AML-193 (cell line): ENCODE measurements around the gene EHD3.

ENCODE experiments used
- DNase-seq, 2 experiments: peaks; one replicate each; lab custom pipeline; 2025; lab: John Stamatoyannopoulos, UW

The EHD3 gene

DNA sequence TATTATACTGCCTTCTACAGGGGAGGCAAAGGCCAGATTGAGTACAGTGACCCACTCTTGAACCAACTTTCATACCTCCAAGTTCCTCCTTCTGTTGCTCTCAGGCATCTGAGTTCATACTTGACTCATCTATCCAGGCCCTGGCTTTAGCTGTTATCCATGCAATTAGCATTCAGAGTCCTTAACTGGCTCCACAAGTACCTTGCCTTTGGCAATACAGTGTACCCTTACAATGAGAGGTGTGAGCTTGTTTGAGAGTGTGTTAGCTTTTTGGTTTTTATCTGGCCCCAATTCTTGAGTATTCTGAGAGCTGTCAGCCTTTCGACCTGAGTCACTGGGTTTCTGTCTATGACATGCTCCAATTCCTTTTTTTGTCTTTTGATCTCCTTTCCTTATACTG lies 60.2 kb downstream of the EHD3 start:
- no peak for DNase-seq

DNA sequence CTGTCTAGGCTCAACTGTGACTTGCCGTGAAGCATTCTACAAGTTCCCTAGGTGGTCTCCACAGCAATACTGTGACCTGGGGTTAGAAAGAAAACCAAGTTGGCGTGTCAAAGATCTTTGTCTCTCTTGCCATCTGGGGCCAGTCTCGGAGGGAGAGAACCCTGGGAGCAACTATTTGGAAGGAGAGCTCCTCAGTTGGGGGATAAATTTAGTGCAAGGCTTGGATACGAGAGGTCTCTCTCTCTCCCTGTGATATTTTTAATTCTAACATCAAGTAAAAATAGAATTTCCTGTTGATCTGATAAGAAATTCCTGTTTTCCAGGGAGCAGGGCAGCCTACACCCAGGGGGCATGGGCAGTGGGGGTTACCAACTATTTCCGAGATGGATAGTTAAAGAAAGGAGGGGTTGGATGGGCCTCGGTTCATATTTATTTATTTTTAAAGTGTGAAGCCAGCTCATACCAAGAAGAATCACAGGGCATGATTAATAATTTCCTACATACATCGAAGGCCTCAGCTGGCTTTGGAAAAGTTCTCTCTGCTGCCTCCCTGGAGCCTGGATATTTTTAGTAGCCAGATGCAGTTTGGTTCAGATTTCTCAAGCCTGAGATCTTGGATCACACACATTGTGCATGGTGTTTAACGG lies 62.8 kb downstream of the EHD3 start:
- no peak for DNase-seq

DNA sequence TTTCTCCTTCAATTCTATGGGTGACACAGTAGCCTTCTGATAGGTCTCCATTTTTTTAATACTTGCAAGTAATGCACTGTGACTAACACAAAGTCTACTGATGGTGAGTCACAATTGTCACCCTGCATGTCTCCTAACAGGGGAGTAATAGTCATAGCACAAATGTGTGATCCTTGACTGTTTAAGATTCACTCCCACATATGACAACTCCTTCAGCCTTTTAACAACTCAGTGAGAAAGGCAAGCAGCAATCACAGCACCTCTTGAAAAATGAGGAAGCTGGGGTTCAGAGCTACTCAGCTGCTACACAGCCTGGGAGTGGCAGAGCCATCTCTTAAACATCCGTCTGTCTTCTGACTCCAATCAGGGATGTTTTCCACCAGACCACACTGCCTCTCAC lies 63.8 kb downstream of the EHD3 start:
- no peak for DNase-seq

DNA sequence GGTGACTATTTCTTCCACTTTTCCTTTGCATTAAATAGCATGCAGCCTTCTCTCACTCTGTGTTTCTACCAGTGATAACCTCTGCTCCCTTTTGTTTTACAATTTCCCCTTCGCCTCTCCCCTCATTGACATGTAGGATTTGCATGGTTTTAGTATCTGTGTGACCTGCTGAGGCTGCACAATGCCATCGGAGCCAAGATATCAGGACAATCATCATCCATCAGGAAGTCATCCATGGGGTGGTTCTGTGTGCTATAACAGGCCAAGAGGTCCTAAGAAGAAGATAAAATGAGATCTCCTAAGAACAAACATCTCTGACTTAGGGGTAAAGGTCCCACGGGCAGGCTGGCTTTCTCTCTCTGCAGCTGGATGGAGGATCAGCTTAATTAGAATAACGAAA lies 65.6 kb downstream of the EHD3 start:
- no peak for DNase-seq

DNA sequence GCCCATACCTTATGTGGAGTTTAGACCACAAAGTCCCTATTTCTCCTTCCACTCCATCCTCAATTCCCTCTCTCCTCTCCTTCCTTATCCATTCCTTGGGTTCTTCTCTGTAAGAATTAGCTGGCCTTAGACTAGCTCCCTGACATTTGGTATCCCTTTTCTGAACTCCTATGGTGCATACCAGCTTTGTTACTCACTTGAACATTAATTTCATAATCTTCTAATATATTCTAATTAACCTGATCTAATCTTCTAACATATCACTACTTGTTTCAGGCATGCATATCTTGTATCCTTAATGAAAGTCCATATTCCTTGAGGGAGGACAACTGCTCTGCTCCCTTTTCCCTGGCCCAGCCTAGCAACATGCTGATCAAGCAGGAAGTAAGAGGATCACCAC lies 66.4 kb downstream of the EHD3 start:
- no peak for DNase-seq

DNA sequence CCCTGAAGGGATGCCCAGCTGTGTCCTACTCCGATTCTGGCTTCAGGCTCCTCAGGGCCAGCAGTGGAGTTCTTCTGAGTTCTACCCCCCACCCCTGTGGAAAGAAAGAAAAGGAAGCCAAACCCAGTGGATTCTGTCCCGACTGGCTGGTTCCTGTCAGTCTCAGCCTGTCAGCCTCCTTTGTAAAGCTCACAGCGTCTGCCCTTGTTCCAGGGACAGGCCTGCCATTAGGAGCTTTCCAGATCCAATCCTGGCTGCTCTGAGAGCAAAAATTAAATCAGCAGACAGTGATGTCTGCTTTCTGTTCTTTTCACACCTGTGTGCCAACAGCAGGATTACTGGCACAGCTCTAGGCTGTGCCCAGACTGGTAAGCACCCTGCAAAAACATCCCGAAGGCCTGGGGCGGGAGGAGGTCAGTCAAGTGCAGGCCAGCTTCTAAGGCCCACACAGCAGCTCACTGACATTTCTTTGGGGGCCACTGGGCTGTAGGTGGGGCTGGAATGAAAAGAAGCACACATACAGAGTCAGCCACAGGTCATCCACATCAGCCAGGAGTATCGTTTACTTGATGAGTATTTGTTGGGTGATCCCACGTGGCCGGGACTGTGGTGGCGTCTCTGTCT lies 69.1 kb downstream of the EHD3 start:
- DNase-seq = no peak

DNA sequence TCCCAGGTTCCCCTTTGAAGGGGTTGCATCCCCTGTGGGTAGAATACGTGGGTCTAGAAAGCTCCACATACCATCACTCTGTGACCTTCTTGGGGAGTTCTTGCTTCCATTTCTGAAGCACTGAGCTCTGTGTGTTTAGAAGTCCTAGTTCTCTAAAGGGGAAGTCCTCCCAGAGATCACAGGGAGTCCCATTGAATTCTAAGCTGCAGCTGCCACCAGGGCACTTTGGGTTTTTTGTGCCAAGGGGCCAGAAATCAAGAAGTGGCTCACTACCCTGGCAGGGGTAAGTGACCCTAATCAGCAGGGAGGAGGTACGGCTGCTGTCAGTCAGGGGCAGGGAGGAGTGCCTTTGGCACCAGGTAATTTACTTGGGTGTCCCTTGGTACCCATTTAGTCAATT lies 70.9 kb downstream of the EHD3 start:
- no peak for DNase-seq

DNA sequence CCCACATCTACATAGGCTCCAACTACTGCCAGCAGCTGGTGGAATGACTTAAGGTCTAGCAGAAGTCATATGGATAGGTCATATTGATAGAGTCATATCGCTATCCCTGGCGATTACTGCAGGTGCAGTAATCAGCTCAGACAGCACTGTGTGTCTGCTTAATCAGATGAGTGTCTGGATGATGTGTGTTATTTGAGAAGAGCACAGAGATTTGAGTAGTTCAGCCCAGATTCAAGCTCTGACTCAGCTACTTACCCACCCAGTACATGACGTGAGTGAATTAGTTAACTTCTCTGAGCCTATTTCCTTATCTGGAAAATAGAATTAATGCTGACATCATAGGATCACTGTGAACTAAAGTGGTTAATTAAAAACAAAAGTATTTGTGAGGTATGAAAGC lies 78.9 kb downstream of the EHD3 start:
- no peak for DNase-seq

DNA sequence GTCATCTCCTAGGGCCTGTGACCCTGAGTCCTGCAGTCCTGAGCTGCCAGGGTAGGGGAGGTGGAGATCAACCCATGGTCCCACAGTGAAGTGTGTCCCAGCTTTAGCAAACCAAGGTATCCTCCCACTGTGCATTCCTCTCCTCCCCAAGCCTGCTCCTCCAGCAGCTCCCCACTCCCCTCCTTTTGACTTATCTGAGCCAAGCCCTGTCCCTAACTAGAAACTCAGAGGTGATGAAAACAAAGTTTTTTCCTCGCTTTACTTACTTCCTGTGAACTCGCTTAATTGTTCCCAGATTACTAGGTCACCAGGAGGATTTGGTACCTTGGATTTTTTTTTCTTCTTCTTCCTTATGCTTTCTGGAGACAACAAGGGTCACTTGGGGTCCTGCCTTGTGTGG lies 80.8 kb downstream of the EHD3 start:
- DNase-seq = no peak

DNA sequence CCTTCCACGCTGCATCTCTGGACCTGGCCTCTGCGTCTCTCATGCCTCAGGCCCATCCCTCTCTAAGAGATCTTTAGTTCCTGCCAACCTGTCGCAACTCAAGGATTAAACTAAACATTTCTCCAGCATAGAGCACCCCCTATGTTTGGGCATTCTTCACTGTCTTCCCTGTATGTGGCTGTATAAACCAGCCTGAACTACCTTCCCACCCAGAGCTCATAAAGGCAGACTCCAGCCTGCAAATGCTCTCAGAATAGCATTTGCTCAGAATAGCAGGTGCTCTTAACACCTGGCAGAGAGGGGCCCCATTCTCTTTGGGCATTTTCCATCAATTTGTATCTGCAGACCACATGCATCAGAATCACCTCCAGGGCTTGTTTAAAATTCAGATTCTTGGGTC lies 83.4 kb downstream of the EHD3 start:
- DNase-seq = no peak

DNA sequence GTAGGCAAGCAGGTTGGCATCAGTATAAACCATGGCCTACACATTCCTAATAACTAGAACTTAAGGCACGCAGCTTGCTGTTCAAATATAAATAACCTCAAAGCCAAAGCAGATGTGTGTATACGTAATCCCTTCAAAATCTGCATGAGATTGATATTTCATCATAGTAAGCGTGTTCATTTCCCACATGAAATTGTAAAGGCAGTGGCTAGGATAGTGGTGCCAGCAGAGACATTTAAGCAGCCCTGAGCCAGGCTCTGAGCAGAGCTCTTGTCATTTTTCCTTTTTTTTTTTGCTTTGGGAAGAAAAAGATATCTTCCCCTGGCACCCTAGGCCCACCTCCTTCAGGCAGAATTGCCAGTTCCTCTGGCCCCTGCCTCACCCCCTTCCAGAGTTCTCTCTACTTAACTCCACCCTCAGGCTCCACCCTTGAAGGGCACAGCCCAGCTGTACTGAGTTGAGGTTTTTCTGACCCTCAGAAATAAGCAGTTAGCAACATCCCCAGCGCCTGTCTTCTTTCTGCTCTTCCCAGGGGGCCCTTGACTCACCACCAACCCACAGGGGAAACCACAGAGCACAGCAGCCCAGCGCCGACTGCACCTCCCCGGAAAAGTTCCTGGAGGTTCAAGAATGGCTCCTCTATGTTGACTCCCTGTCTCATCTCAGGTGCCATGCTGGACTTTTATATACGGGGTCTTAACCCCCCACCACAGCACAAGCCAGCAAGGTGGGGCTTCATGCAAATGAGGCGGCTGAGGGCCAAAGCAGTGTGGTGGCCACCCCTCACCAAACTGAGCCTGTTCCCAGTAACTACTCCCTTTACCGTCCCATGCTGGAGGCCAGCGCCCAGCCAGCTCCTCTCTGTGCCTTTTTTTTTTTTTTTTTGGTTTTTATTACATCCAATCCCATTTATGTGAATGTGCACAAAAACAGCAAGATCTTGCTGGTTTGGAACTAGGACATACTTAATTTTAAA lies 84.7 kb downstream of the EHD3 start:
- DNase-seq = peak; percentile 23 to 36
